ENCODE results near the gene HRAS. TPM values are rescaled to one million over a fixed set of nuclear protein-coding genes. Genes with fewer than 3 reads are reported as not detected.
"Not testable (repeated sequence)": the region's sequence is repeated elsewhere in the genome, so short reads cannot be mapped to it uniquely, and the experiment has no call there.

The HRAS gene
- total RNA-seq, 1 donor from 2014 or later, result 60.5 TPM

DNA sequence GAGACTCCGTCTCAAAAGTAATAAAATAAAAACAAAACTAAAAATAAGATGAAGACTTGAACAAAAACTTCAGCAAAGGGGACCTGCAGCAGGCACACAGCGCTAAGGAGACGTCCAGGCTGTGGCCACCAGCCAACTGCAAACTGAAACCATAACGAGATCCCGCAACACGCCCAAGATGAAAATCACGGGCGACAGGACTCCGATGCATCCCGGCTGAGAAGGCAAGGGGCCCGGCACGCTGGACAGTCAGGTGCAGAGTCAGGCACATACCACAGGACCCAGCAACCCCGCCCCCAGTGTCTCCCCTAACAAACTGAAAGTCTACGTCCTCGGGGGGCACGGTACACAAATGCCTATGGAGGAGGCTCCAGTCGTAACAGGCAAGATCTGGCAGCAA lies 9.2 kb downstream of the HRAS start:
- no peak for ATAC-seq (ENCODE audit: poor library complexity)
- intact Hi-C loops (cut with DNase I), result no loop called here
- DNase-seq, result no peak

DNA sequence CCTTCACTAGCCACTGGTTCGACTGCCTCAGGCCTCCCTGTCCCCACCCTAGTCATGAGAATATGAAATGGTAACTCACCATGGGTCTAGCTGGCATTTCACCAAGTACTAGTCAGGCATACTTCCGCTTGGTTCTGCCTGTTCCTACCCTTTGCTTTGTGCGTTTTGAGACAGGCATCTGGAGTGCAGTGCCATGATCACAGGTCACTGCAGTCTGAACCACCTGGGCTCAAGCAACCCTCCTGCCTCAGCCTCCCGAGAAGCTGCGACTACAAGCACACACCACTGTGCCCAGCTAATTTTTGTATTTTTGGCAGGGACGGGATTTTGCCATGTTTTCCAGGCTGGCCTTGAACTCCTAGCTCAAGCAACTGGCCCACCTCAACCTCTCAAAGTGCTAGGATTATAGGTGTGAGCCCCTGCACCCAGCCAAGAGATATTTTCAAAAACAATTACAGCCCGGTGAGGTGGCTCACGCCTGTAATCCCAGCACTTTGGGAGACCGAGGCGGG lies 14.1 kb downstream of the HRAS start:
- ATAC-seq (ENCODE audit: poor library complexity) (no peak), DNase-seq (no peak)
- intact Hi-C loops (cut with DNase I), result no loop called here

DNA sequence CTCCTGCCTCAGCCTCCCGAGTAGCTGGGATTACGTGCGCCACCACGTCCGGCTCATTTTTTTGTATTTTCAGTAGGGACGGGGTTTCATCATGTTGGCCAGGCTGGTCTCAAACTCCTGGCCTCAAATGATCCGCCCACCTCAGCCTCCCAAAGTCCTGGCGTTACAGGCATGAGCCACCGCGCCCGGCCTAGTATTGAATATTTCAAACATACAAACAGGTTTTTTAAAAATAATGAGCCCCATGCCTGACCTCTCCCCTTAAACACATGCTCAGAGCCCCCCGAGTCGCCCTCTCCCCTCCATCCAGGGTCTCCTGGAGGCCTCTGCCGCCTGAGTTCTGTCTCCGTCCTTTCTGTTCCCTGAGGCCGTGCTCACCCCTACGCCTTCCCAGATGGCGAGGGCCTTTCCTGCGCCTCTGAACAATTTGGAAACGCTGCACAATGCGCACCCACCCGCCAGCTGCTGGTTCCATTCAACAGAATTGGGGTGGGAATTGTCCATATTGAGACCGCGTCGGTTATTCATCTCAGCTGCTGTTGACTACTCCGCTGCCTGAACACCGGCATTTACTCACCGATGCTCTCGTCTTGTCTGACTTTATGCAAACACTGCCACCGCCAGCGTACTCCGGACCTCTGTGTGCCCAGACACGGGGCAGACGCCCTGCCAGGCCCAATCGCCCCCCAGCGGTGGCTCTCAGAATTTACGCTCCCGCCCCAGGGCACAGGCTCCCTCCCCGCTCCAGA lies 14.8 kb downstream of the HRAS start:
- DNase-seq (peak; percentile 40), ATAC-seq (ENCODE audit: poor library complexity) (no peak)
- intact Hi-C loops (cut with DNase I), result no loop called here

DNA sequence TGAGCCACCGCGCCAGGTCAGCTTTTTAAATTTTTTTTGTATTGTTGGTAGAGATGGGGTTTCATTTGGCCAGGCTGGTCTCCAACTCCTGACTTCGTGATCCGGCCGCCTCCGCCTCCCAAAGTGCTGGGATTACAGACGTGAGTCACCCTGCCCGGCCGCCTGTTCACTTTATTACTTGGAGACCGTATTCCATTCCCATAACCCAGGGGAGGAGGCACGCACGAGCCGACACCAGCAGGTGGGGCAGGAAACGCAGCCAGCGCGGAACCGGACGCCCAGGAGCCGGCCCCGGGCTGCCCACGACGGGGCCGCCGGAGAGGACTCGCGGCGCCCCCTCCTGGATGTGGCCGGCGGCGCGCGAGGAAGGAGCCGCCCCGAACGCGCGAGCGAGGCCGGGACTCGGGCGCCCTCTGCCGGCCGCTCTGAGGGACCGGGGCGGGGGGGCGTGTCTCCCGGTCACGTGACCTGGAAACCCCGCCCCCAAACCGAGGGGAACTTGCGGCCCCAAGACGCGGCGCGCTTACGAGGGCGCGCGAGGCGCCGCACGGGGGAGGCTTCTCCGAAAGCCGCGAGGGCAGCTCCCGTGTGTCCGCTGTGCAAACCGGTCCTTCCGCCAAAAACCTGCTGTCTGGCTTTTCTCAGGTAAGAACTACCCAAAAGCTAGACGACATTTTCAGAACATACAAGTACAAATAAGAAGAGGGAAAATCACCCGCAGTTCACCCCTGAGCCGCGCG lies 16.7 kb downstream of the HRAS start:
- peak; percentile 98 for ATAC-seq (ENCODE audit: poor library complexity)
- peak; percentile 92 for DNase-seq
- intact Hi-C loops (cut with DNase I), result loop anchor here (10.0 kb wide), 1 partner anchor 314 kb away; the partner anchor contains the start of genes BET1L and RIC8A

DNA sequence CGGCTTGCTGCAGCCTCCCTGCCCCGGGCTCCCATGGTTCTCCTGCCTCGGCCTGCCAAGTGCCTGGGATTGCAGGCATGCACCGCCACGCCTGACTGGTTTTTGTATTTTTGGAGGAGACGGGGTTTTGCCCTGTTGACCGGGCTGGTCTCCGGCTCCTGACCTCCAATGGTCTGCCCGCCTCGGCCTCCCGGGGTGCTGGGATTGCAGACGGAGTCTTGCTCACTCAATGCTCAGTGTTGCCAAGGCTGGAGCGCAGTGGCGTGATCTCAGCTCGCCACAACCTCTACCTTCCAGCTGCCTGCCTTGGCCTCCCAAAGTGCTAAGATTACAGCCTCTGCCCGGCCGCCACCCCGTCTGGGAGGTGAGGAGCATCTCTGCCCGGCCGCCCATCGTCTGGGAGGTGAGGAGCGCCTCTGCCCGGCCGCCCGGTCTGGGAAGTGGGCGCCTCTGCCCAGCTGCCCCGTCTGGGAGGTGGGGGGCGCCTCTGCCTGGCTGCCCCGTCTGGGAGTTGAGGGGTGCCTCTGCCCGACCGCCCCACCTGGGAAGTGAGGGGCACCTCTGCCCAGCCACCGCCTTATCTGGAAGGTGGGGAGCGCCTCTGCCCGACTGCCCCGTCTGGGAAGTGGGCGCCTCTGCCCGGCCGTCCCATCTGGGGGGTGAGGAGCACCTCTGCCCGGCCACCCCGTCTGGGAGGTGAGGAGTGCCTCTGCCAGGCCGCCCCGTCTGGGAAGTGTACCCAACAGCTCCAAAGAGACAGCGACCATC lies 18.3 kb downstream of the HRAS start:
- ATAC-seq (ENCODE audit: poor library complexity), result not testable (repeated sequence)
- intact Hi-C loops (cut with DNase I), result loop anchor here (10.0 kb wide), 1 partner anchor 312 kb away; the partner anchor contains the start of genes BET1L and RIC8A
- peak; percentile 44 for DNase-seq

DNA sequence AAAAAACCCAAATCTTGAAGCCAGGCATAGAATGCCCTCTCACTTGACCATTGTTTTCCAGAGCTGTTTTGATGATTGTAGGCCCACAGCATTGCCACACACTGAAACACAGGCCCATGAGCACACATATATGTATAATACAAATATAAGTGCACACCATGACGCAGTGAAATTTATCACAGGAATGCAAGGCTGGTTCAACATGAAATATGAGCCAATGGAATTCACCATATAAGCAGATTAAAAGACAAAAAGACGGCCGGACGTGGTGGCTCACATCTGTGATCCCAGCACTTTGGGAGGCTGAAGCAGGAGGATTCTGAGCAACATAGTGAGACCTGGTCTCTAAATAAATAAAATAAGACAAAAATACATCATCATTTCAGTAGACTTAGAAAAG lies 19.0 kb downstream of the HRAS start:
- no peak for DNase-seq
- intact Hi-C loops (cut with DNase I), result loop anchor here (10.0 kb wide), 1 partner anchor 312 kb away; the partner anchor contains the start of genes BET1L and RIC8A
- ATAC-seq (ENCODE audit: poor library complexity), result no peak

DNA sequence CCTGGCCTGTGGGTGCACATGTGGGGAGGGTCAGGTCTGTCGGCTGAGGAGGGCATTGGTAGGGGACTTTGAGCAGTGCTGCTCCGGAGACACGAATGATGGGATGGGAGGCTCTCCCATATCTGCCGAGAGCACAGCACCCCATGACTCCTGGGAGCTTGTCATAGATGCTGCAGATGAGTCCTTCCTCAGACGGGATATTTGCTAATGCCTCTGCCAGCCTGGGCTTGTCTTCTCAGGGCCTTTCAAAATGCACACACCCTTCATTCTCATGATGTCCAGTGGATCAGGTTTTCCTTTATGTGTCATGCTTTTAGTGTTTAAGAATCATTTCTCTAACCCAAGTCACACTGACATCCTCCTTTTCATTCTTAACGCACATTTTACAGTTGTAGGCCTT lies 20.2 kb downstream of the HRAS start:
- DNase-seq (no peak), ATAC-seq (ENCODE audit: poor library complexity) (no peak)
- intact Hi-C loops (cut with DNase I), result loop anchor here (10.0 kb wide), 1 partner anchor 310 kb away; the partner anchor contains the start of genes BET1L and RIC8A

DNA sequence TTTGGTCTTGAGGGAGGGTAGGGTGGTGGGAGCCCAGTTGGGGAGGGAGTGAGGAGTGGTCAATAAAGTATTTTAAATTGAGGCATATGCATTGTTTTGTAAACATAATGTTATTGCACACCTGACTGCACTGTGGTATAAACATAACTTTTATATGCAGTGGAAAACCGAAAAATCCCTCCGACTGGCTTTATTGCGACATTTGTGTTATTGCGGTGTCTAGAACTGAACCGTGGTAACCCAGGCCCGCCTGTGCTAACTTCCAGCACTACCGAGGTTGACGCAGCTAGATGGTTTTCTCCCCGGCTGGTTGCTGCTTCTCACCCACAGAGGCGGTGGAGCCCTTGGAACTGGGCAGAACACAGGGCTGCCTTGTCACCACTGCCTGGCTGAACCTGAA lies 20.8 kb downstream of the HRAS start:
- intact Hi-C loops (cut with DNase I), result loop anchor here (10.0 kb wide), 1 partner anchor 310 kb away; the partner anchor contains the start of genes BET1L and RIC8A
- ATAC-seq (ENCODE audit: poor library complexity), result no peak
- DNase-seq, result no peak

DNA sequence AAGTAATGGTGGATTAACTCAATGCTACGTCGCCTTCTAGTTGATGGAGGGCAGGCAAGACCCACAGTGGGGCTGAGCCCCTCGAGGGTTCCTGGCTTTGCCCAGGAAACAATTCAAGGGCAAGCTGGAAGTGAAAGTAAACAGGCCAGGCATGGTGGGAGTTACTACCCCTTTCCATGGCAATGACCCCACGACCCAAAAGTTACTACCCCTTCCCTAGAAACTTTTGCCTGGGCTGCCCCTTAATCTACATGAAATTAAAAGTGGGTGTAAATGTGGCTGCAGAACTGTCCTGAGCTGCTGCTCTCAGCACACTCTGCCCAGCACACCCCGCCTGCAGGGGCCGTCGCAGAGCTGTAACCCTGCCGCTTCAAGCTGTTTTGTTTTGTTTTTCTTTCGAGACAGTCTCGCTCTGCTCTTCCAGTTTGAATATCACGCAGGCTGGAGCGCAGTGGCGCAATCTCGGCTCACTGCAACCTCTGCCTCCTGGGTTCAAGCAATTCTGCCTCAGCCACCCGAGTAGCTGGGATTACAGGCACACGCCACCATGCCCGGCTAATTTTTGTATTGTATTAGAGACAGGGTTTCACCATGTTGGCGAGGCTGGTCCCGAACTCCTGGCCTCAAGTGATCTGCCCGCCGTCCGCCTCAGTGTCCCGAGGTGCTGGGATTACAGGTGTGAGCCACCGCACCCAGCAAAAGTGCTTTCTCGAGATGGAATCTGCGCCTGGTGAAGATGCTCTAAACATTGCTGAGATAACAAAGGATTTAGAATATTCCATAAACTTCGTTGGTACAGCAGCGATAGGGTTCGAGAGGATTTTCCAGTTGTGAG lies 22.4 kb downstream of the HRAS start:
- ATAC-seq (ENCODE audit: poor library complexity) (no peak), DNase-seq (no peak)
- intact Hi-C loops (cut with DNase I), result loop anchor here (10.0 kb wide), 1 partner anchor 308 kb away; the partner anchor contains the start of genes BET1L and RIC8A

DNA sequence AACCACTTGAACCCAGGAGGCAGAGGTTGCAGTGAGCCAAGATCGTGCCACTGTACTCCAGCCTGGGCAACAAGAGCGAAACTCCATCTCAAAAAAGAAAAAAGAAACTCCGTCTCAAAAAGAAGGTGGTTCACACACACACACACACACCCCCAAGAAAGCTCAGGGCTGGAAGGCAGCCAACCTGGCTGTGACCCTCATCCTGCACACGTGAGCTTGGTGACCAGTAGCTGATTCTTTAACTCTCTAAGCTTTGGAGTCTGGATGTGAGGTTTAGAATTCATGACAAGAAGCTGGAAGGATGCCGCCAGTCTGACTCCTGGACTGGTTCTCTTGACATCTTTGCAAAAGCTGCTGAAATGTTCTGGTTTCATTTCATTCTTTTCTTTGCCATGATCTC lies 26.4 kb downstream of the HRAS start:
- DNase-seq (no peak), ATAC-seq (ENCODE audit: poor library complexity) (no peak)
- intact Hi-C loops (cut with DNase I), result no loop called here

DNA sequence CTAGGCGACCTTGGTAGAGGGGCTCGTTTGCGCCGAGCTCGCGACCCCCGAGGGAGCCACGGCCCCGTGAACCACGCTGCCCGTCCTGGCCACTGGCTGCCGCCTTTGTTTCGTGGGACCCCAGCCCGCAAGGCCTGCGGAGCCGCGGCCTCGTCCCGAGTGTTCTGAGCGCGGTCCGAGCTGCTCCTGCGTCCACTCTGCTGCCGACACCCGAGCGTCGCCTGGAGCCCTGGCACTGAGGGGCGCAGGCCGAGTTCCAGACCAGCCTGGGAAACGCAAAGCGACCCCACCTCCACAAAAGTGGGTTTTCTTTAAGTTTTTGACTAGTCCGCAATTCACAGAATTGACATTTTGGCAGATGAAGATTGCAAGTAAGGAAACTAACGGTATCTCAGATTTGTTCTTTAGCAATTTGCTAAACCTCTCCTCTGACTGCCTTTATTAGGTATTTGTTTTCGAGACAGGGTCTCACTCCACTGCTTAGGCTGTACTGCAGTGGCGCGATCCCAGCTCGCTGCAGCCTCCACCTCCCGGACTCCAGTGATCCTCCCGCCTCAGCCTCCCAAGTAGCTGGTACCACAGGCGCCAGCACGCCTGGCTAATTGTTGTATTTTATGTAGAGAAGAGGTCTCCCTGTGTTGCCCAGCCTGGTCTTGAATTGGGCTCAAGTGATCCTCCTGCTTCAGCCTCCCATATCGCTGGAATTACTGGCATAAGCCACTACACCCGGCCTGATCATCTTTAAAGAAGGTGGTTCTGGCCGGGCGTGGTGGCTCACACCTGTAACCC lies 27.5 kb downstream of the HRAS start:
- no peak for DNase-seq
- intact Hi-C loops (cut with DNase I), result no loop called here
- ATAC-seq (ENCODE audit: poor library complexity), result no peak

DNA sequence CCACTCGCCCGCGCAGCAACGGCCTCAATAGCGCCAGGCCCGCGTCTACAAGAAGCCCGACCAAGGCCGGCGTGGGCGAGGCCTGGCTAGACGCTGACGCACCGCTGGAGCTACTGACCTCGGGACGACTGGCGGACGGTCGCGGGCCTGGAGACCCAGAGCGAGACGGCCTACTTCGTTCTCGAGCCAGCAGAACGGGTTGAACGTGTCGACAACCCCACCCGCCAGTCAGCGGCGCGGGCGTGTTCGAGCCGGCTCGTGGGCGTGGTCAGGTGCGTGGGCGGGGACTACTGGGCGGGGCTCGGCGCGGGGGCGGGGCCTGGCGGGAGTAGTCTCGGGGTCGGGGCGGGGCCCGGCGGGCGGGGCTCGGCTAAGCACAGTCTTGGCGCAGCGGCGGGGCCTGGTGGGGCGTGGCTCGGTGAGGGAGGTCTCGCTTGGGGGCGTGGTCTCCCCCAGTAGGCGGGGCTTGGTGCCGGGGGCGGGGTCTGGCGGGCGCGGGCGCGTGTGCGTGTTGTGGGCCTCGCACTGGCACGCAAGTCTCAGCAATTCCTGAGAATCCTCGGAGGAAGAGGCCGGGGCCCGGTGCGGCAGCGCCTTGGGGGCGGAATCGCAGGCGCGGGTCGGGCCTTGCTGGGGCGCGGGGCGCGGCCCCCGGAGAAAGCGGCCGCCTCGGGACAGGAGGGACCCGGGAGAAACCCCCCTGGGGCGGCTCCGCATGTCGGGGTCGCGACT lies 28.2 kb downstream of the HRAS start, which contains the start of gene RNH1:
Gene RNH1, minus strand, starts transcription at position 248 of the 732 bp plus-strand sequence. CDS start 5,080 bp downstream, outside the sequence.
- intact Hi-C loops (cut with DNase I), result no loop called here
- DNase-seq (peak; percentile 99), ATAC-seq (ENCODE audit: poor library complexity) (peak; percentile 88)

DNA sequence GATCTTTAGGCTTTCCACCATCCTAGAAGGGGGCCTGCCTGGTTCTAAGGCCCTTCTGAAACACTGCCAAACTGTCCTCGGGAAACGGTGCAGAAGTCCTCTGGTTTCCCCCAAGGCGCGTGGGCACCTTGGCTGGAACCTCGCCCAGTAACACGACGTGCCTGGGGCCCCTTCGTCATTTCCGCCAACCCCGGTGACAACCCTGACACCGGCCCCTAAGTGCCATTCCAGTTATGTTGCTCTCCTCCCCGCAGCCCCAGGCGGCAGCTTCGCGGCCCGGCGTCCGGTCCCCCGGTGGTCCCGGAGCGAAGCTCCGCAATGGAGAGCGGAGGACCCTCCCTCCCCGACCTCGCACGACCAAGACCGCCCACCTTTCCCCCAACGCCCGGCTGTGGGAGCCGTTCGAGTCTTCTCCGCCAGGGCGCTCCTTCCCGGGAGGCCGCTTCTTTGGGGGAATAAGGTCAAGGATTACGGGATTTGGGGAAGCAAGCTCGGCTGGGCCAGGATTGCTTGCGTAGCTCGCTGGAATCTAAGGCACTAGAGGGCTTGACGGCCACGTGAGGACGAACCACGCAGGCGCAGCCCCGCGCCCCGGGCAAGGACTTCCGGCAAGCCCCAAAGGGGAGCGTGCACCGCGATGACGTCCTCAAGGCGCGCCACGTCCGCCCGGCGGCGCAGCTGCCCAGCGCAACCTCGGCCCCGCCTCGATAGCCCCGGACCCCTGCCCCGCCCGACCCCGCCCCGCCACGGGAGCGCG lies 29.0 kb downstream of the HRAS start:
- peak; percentile 98 for DNase-seq
- intact Hi-C loops (cut with DNase I), result no loop called here
- peak; percentile 87 for ATAC-seq (ENCODE audit: poor library complexity)

DNA sequence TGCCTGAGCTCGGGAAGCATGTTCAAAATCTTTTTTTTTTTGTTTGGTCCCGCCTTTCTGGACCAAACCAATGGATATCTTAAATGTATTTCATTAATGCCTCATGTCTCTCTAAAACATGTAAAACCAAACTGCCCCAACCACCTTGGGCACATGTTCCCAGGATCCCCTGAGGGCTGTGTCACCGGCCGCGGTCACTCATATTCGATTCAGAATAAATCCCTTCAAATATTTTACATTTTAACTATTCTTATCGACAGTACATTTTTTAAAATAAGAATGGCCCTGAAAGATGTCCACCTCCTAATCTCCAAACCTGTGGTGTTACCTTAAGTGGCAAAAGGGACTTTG lies 30.4 kb downstream of the HRAS start:
- ATAC-seq (ENCODE audit: poor library complexity) (no peak), DNase-seq (no peak)
- intact Hi-C loops (cut with DNase I), result loop anchor here (5.0 kb wide), 1 partner anchor 53 kb away; the partner anchor contains the start of gene PTDSS2

DNA sequence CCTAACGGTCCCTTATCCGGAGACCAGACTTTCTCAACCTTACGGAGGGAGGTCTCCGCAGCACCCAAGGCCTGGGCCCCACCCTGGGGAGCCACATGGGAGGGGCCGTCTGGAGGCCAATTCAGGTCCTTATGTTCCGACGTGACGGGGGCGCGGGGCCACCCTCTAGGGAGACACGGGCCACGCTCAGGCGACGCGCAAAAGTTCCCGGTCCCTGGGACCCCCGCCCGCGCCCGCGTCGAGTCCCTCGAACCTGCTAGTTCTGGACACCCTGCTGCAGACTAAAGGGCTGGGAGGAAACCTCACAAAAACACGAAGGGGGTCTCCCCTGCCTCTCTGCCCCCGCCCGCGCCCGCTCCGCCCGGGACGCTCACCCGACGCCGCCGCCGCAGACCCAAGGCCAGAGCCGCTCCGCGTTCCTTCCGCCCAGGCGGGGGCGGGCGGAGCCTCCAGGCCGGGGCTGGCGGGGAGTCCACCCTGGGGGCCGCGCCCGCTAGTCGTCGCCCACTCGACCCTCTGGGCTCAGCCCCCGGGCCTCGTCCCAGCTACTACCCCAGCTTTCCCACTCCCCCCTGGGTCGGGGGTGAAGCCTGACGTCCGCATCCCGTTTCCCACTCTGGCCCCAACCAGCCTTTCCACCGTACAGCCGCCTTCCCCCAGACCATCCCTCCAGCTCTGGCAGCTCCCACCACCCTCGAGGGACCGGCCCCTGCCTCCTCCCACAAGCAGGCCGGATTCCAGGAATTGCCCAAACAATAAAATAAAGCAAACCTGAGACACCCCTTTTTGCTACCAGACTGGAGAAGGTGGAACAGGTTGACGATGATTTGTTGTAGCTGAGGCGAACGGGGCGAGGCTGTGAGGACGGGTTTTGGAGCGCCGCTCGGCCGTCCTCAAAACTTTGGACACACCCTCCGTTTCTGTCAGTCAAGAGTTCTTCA lies 31.1 kb downstream of the HRAS start:
- ATAC-seq (ENCODE audit: poor library complexity) (no peak), DNase-seq (peak; percentile 73)
- intact Hi-C loops (cut with DNase I), result loop anchor here (5.0 kb wide), 1 partner anchor 52 kb away; the partner anchor contains the start of gene PTDSS2

Data from Right ventricle myocardium superior (tissue), 1 donor.